Sigmoid colon (tissue), 7 donors: Measurements from ENCODE around the gene LRRC47. TPM values are rescaled to one million over a fixed set of nuclear protein-coding genes. Genes with fewer than 3 reads are reported as not detected.

Source experiments
- DNase-seq: peaks from one replicate; pipeline ENCODE4 v3.0.0-alpha.2; 2019
- H3K27ac ChIP-seq, 4 donors: fragments of 200-600 bp; sonication (generic); one replicate each; pipeline ENCODE4 v1.5.1; 2016 to 2019; ENCODE audit warnings: mild to moderate bottlenecking in 1 of 4
- H3K27me3 ChIP-seq, 3 donors: fragments of 200-600 bp; sonication (generic); one replicate each; pipeline ENCODE4 v1.5.1; 2019; ENCODE audit warnings: mild to moderate bottlenecking in 1 of 3
- H3K36me3 ChIP-seq, 4 donors: fragments of 200-600 bp; sonication (generic); one replicate each; pipeline ENCODE4 v1.5.1; 2016 to 2019
- H3K4me1 ChIP-seq, 4 donors: fragments of 200-600 bp; sonication (generic); one replicate each; pipeline ENCODE4 v1.5.1; 2017 to 2019
- H3K4me3 ChIP-seq, 4 donors: fragments of 200-600 bp; sonication (generic); one replicate each; pipeline ENCODE4 v1.5.1; 2017 to 2019; ENCODE audit warnings: mild to moderate bottlenecking in 2 of 4, moderate library complexity in 1 of 4
- H3K9me3 ChIP-seq, 4 donors: fragments of 200-600 bp in 3 of 4; sonication (generic) in 3 of 4; one replicate each; pipeline versions ENCODE4 v1.5.1 to v1.6.1; 2013 to 2019
- EP300 ChIP-seq, 4 donors: sonication (generic); formaldehyde crosslinking; IDR thresholded peaks; one replicate each; pipeline ENCODE4 v1.6.1; 2017; ENCODE audit warnings: antibody characterized with exemption in 4 of 4
- POLR2A ChIP-seq, 2 donors: fragments of 450-650 bp; IDR thresholded peaks; one replicate each; pipeline ENCODE4 v1.6.1; 2016; ENCODE audit warnings: antibody characterized with exemption in 2 of 2, mild to moderate bottlenecking in 2 of 2, moderate library complexity in 2 of 2
- POLR2AphosphoS5 ChIP-seq, 4 donors: sonication (generic); formaldehyde crosslinking; IDR thresholded peaks; one replicate each; pipeline ENCODE4 v1.6.1; 2017; ENCODE audit warnings: antibody characterized with exemption in 4 of 4
- WGBS, 2 donors: extraction: QIAGEN DNeasy Blood & Tissue Kit; methylation state at CpG; one replicate each; pipeline ENCODE4 v1.1.7; 2013; 5-methylcytosine and 5-hydroxymethylcytosine counted together
- intact Hi-C: fragments of 100-400 bp; cut with DNase I; formaldehyde crosslinking; loops from one replicate; pipeline ENCODE4 v1.15.1; 2023
- polyA plus RNA-seq, 3 donors: library from polyadenylated mRNA; stranded (reverse); fragments of 200-250 nt; gene quantifications; one replicate each; pipeline ENCODE4 v1.2.3, GENCODE V29; 2013
- total RNA-seq, 4 donors: library from RNA; depleted of rRNA; stranded (reverse); fragments of >200 nt; gene quantifications; one replicate each; pipeline ENCODE4 v1.1.0, GENCODE V29; 2016
- TF ChIP-seq, protein P1 (sequence below), 4 experiments: fragments of 450-650 bp in 3 of 4; fragments of 200-600 bp in 1 of 4; IDR thresholded peaks; one replicate each; pipeline ENCODE4 v1.5.1; 2016 to 2019; ENCODE audit warnings: antibody characterized with exemption in 4 of 4, mild to moderate bottlenecking in 3 of 4, moderate library complexity in 2 of 4
- donor health status: healthy with polysubstance abuse.
- donor health status: Bipolar disorder and iron deficiency.
- donor health status: healthy.

The LRRC47 gene
- total and polyA plus RNA-seq, 7 donors = 11.4 to 36.4 (median 26.7) TPM

- peaks cover 0 to 7% (median 2%) of the 10 kb centered on the region in 4 donors for H3K9me3 ChIP-seq
- H3K4me3 ChIP-seq = no peak overlapping the region
- H3K36me3 ChIP-seq = peaks cover 5 to 91% (median 53%) of the 10 kb centered on the region in 4 donors
- no peak for DNase-seq
- intact Hi-C loops = no loop called here
- no peak overlapping the region for H3K27ac ChIP-seq
- no peaks in the 10 kb centered on the region for H3K4me1 ChIP-seq
- no peaks in the 10 kb centered on the region for H3K27me3 ChIP-seq
- TF ChIP-seq POLR2AphosphoS5 (IDR thresholded peaks at IDR 0.05) = no peak
- TF ChIP-seq, protein P1, sequence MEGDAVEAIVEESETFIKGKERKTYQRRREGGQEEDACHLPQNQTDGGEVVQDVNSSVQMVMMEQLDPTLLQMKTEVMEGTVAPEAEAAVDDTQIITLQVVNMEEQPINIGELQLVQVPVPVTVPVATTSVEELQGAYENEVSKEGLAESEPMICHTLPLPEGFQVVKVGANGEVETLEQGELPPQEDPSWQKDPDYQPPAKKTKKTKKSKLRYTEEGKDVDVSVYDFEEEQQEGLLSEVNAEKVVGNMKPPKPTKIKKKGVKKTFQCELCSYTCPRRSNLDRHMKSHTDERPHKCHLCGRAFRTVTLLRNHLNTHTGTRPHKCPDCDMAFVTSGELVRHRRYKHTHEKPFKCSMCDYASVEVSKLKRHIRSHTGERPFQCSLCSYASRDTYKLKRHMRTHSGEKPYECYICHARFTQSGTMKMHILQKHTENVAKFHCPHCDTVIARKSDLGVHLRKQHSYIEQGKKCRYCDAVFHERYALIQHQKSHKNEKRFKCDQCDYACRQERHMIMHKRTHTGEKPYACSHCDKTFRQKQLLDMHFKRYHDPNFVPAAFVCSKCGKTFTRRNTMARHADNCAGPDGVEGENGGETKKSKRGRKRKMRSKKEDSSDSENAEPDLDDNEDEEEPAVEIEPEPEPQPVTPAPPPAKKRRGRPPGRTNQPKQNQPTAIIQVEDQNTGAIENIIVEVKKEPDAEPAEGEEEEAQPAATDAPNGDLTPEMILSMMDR (IDR thresholded peaks at IDR 0.05) = no peak
- no peak for TF ChIP-seq POLR2A (IDR thresholded peaks at IDR 0.05)
- no peak for TF ChIP-seq EP300 (IDR thresholded peaks at IDR 0.05)
- WGBS, 2 donors = 96 to 100% methylated on average over 1 of the region's 1 CpG
These were observed 41.4 kb upstream of the LRRC47 start for GRCh38 chr1:3837685-3838084.

DNA sequence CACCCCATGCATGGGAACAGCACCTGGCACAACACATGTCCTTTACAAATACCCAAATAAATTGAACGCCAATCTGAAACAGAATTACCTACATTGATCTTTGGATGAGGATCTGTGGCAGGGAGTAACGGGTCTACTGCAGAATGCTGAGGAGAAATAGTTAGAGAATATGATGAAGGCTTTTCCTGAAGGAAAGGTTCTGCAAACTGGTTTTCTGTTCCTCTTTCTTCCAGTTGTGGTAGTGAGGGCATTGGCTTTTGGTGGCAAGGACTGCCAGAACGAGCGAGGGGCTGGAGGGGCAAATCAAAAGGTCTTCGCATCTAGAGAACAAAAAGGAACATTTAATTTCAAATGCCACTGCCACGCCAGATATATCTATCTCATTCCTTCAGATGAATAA lies 40.9 kb upstream of the LRRC47 start:
- intact Hi-C loops = no loop called here
- no peaks in the 10 kb centered on the region for H3K27me3 ChIP-seq
- TF ChIP-seq POLR2AphosphoS5 (IDR thresholded peaks at IDR 0.05) (no peak), POLR2A (IDR thresholded peaks at IDR 0.05) (no peak), EP300 (IDR thresholded peaks at IDR 0.05) (no peak)
- TF ChIP-seq, protein P1 (IDR thresholded peaks at IDR 0.05) = no peak

GRCh38 chr1:3836421-3836820 lies 40.1 kb upstream of the LRRC47 start:
- peaks cover 0 to 93% (median 51%) of the 10 kb centered on the region in 4 donors for H3K36me3 ChIP-seq
- 97 to 98% methylated on average over 11 of the region's 11 CpGs for WGBS, 2 donors
- no peak overlapping the region for H3K27ac ChIP-seq
- H3K4me3 ChIP-seq = no peak overlapping the region
- peak; percentile 15 for DNase-seq
- H3K27me3 ChIP-seq = no peaks in the 10 kb centered on the region
- peaks cover 0 to 7% (median 2%) of the 10 kb centered on the region in 4 donors for H3K9me3 ChIP-seq
- no peaks in the 10 kb centered on the region for H3K4me1 ChIP-seq
- TF ChIP-seq POLR2A (IDR thresholded peaks at IDR 0.05) (no peak), EP300 (IDR thresholded peaks at IDR 0.05) (no peak), POLR2AphosphoS5 (IDR thresholded peaks at IDR 0.05) (no peak)
- TF ChIP-seq, protein P1 (IDR thresholded peaks at IDR 0.05) = no peak
- intact Hi-C loops = no loop called here

More for the DNA sequence above, 40.9 kb upstream of the LRRC47 start:
- Histone ChIP-seq H3K27ac (no peak overlapping the region), H3K9me3 (peaks cover 0 to 7% (median 2%) of the 10 kb centered on the region in 4 donors), H3K4me1 (no peaks in the 10 kb centered on the region), H3K4me3 (no peak overlapping the region), H3K36me3 (peaks cover under 1 to 91% (median 51%) of the 10 kb centered on the region in 4 donors)
- peak; percentile 3 for DNase-seq
- WGBS, 2 donors = 97% methylated on average over 6 of the region's 6 CpGs

DNA sequence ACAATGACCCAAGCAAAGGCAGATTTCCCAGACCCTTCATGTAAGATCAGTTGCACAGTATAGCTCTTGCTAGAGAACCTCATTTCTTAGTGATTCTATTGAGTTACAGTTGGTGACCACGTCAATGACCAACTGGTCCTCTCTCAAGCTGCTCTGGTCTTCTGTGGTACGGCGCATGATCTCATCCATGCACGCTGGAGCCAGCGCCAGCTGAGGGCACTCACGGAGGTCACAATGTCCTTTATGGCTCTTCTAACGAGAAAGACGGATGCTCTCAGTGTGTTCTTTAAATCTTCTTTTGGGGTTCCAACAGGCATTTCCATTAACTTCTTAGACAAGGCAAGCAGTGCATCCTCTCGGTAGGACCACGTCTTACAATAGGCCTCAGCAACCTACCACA lies 38.4 kb upstream of the LRRC47 start:
- peaks cover under 1 to 94% (median 56%) of the 10 kb centered on the region in 4 donors for H3K36me3 ChIP-seq
- TF ChIP-seq POLR2A (IDR thresholded peaks at IDR 0.05) (no peak), POLR2AphosphoS5 (IDR thresholded peaks at IDR 0.05) (no peak)
- TF ChIP-seq, protein P1 (IDR thresholded peaks at IDR 0.05) = no peak
- intact Hi-C loops = no loop called here
- DNase-seq = peak; percentile 5
- H3K27ac ChIP-seq = no peak overlapping the region
- peaks cover 0 to 7% (median 2%) of the 10 kb centered on the region in 4 donors for H3K9me3 ChIP-seq
- H3K4me1 ChIP-seq = no peaks in the 10 kb centered on the region
- H3K27me3 ChIP-seq = no peaks in the 10 kb centered on the region
- no peak overlapping the region for H3K4me3 ChIP-seq
- 93% methylated on average over 10 of the region's 10 CpGs for WGBS, 2 donors

DNA sequence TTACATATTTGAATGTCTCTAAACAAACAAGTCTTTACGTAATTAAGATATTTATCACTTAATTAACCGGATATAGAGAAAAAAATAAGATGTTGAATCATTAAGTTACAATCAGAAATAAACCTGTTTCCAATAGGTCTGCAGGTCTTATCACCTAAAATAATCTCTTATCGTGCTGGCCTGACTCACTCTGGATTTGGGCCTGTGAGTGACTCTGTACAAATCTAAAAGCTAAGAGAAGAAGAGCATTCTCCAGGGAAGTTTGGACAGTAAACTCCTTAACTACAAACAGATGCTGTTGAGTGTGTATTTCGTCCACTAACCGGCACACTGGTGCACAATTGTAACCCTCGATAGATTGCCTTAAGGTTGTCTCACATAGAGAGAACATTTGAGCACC lies 35.4 kb upstream of the LRRC47 start:
- TF ChIP-seq POLR2AphosphoS5 (IDR thresholded peaks at IDR 0.05) = no peak
- TF ChIP-seq, protein P1 (IDR thresholded peaks at IDR 0.05) = no peak
- Histone ChIP-seq H3K4me3 (no peak overlapping the region), H3K4me1 (no peaks in the 10 kb centered on the region), H3K27me3 (no peaks in the 10 kb centered on the region), H3K27ac (no peak overlapping the region), H3K36me3 (peaks cover 8 to 94% (median 53%) of the 10 kb centered on the region in 4 donors), H3K9me3 (no peaks in the 10 kb centered on the region)
- WGBS, 2 donors = 85 to 92% methylated on average over 6 of the region's 6 CpGs
- intact Hi-C loops = no loop called here
- no peak for DNase-seq
